ENCODE data around the gene SHANK1. TPM values are rescaled to one million over a fixed set of nuclear protein-coding genes. Genes with fewer than 3 reads are reported as not detected.

The SHANK1 gene
- polyA plus RNA-seq, 3 donors, result not detected

- Histone ChIP-seq H2AFZ (ENCODE audit: insufficient read depth, low read depth, low read length, poor library complexity, severe bottlenecking) (no peak overlapping the region), H3K79me2 (ENCODE audit: insufficient read depth, low read length) (no peaks in the 10 kb centered on the region), H3K4me3 (replicated peaks in 1 of 3; ENCODE audit: low read depth in 2 of 3, low read length in 3 of 3) (no peak overlapping the region), H3K9me3 (replicated peaks in 1 of 2; ENCODE audit: control insufficient read depth in 1 of 2, insufficient read depth in 1 of 2, low read length in 2 of 2) (no peaks in the 10 kb centered on the region), H3K9ac (ENCODE audit: insufficient read depth, low read length, poor library complexity, severe bottlenecking) (no peak overlapping the region), H3K4me2 (replicated peaks; ENCODE audit: extremely low read depth, low read length, poor library complexity, severe bottlenecking) (no peak overlapping the region), H4K20me1 (ENCODE audit: insufficient read depth, low read length) (no peaks in the 10 kb centered on the region), H3K27ac (ENCODE audit: low read depth in 1 of 2, low read length in 2 of 2) (no peak overlapping the region), H3K4me1 (ENCODE audit: control insufficient read depth in 1 of 2, insufficient read depth in 2 of 2, low read length in 2 of 2) (no peaks in the 10 kb centered on the region), H3K27me3 (ENCODE audit: control insufficient read depth in 2 of 2, insufficient read depth in 2 of 2, low read length in 2 of 2) (no peaks in the 10 kb centered on the region), H3K36me3 (replicated peaks in 1 of 2; ENCODE audit: control insufficient read depth in 1 of 2, insufficient read depth in 2 of 2, low read length in 2 of 2) (no peaks in the 10 kb centered on the region)
- DNase-seq, result no peak
- Mint-ChIP-seq H3K9me3 (peaks cover 0 to 1% (median 0%) of the 10 kb centered on the region in 7 donors), H3K27me3 (ENCODE audit: low read depth in 3 of 3) (peaks cover 17 to 46% (median 18%) of the 10 kb centered on the region in 3 donors), H3K36me3 (no peaks in the 10 kb centered on the region), H3K4me1 (peaks cover 3% of the 10 kb centered on the region), H3K4me3 (no peak overlapping the region), H3K27ac (no peak overlapping the region)
- WGBS (ENCODE audit: insufficient coverage), result 80% methylated on average over 3 of the region's 7 CpGs
- no peak for TF ChIP-seq CTCF (IDR thresholded peaks at IDR 0.05)
- intact Hi-C loops (cut with micrococcal nuclease), result no loop called here
These were observed 16.3 kb upstream of the SHANK1 start for GRCh38 chr19:50735869-50736268.

GRCh38 chr19:50729894-50730293 is 10.3 kb upstream of the SHANK1 start:
- H3K9ac ChIP-seq (ENCODE audit: insufficient read depth, low read length, poor library complexity, severe bottlenecking), result no peak overlapping the region
- Mint-ChIP-seq H3K27me3 (ENCODE audit: low read depth in 3 of 3) (peaks cover 21 to 46% (median 44%) of the 10 kb centered on the region in 3 donors), H3K27ac (peak overlapping the region in 1 of 7 donors; percentile 72), H3K4me1 (peaks cover 31% of the 10 kb centered on the region), H3K4me3 (no peak overlapping the region), H3K9me3 (peaks cover 0 to 21% (median 9%) of the 10 kb centered on the region in 7 donors), H3K36me3 (peaks cover 0 to 8% of the 10 kb centered on the region in 2 donors)
- H3K4me2 ChIP-seq (replicated peaks; ENCODE audit: extremely low read depth, low read length, poor library complexity, severe bottlenecking), result no peak overlapping the region
- intact Hi-C loops (cut with micrococcal nuclease), result no loop called here
- H3K27ac ChIP-seq (ENCODE audit: low read depth in 1 of 2, low read length in 2 of 2), result no peak overlapping the region
- H2AFZ ChIP-seq (ENCODE audit: insufficient read depth, low read depth, low read length, poor library complexity, severe bottlenecking), result no peak overlapping the region
- H3K4me3 ChIP-seq (replicated peaks in 1 of 3; ENCODE audit: low read depth in 2 of 3, low read length in 3 of 3), result no peak overlapping the region
- no peak for DNase-seq
- no peaks in the 10 kb centered on the region for H3K36me3 ChIP-seq (replicated peaks in 1 of 2; ENCODE audit: control insufficient read depth in 1 of 2, insufficient read depth in 2 of 2, low read length in 2 of 2)
- no peak for TF ChIP-seq CTCF (IDR thresholded peaks at IDR 0.05)
- H3K9me3 ChIP-seq (replicated peaks in 1 of 2; ENCODE audit: control insufficient read depth in 1 of 2, insufficient read depth in 1 of 2, low read length in 2 of 2), result no peaks in the 10 kb centered on the region
- peaks cover 0 to 8% of the 10 kb centered on the region in 2 donors for H3K27me3 ChIP-seq (ENCODE audit: control insufficient read depth in 2 of 2, insufficient read depth in 2 of 2, low read length in 2 of 2)
- H3K79me2 ChIP-seq (ENCODE audit: insufficient read depth, low read length), result peaks cover 10% of the 10 kb centered on the region
- 100% methylated on average over 1 of the region's 5 CpGs for WGBS (ENCODE audit: insufficient coverage)
- no peaks in the 10 kb centered on the region for H4K20me1 ChIP-seq (ENCODE audit: insufficient read depth, low read length)
- peaks cover 19 to 30% of the 10 kb centered on the region in 2 donors for H3K4me1 ChIP-seq (ENCODE audit: control insufficient read depth in 1 of 2, insufficient read depth in 2 of 2, low read length in 2 of 2)
